NCI-H1694 (cell line): ENCODE measurements around the gene TRPM2.

Experiments
- DNase-seq: peaks from one replicate; lab custom pipeline; 2025; lab: John Stamatoyannopoulos, UW

Gene TRPM2

DNA sequence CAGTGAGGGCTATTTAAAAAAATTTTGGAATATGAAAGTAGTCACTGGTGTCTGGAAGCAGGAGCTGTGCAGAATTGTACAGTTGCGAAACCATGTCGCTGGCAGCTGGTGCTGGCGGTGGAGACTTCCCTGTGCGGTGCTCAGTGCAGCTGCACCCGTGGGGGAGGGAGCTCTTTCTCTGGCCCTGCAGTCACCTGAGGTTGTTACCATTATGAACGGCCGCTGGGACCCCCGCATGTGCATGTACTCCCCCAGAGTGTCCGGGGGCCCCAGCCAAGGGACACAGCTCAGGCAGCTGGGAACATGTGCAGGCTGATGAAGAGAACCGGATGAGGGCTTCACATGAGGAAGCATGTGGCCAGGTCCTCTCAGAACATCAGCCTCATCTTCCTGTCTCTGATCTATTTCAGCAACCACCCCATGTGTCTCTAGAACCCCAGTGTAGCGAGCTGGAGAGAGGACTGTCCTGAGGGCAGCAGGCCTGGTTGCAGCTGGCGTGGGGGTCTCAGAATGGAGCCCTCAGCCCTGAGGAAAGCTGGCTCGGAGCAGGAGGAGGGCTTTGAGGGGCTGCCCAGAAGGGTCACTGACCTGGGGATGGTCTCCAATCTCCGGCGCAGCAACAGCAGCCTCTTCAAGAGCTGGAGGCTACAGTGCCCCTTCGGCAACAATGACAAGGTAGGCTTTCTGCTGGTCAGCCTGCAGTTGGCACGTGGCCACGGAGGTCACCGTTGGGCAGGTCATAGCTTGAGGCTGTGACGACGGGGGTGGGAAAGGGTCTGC is at the start of gene TRPM2:
Gene TRPM2, plus strand, starts transcription at position 431 of the 780 bp plus-strand sequence. Its CDS starts 80 bp downstream, at position 511.
- peak; percentile 24 for DNase-seq

DNA sequence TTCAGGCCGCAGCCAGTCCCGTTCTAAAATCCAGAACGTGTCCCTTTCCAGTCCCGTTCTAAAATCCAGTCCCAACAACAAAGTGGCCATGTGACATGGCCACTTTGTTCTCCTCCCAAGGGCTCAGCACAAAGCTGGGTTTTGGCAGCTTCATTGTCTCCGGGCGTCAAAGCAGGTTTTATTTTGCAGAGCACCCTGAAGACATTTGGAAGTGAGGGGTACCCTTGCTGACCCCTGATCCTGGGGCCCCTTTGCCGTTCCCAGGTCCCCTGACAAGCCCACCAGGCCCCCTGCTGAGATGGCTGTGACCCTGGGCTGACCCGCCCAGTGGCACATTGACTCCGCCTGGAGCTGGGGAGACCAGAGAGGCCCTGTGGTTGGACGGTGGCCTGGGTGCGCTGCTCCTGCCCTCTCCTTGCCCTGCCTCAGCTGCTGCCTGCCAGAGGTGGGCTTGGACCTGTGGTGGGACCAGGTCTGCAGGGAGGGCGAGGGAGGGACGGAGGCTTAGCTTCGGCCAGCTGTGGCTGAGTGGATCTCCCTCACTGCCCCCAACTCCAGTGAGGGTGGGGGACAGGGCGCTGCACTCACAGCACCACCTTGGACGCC is 49.3 kb upstream of the TRPM2 start:
- DNase-seq, result no peak

DNA sequence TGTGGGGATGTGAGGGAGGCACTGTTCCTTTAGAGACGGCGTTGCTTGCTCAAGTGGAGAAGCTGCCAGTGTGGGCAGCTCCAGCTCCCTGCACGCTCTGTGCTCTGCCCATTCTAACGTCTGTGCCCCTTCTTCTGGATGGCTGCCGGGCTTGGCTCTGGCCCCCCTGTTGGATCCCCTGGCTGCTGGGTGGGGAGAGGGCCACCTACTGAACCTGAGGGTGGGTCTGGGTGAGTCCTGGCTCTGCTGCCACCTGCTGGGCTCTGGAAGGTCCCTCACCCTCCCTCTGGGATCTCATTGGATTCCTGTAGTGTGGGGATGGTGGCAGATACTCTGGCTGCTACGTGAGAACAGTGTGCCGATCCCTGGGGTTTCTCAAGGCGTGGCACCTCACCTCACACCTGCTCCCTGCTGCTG is 48.5 kb upstream of the TRPM2 start:
- DNase-seq, result peak; percentile 69

DNA sequence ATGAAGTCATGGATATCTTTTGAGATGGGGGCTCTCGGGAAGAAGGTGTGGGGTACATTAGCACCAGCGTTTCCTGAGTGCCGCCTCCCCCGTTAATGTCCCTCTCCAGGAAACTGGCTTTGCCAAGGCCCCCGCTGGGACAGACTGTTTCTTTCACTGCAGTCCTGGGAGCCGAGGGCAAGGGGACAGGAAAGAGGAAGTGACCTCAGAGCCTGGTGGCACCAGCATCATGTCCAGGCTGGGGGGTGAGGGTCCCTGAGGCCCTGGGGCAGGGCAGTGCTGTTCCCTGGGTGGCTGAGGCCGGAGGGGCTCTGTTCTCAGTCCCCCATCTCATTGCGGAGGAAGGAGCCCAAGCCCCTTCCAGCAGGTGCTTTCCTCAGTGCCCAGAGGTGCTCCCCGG is 47.7 kb upstream of the TRPM2 start:
- DNase-seq, result no peak

DNA sequence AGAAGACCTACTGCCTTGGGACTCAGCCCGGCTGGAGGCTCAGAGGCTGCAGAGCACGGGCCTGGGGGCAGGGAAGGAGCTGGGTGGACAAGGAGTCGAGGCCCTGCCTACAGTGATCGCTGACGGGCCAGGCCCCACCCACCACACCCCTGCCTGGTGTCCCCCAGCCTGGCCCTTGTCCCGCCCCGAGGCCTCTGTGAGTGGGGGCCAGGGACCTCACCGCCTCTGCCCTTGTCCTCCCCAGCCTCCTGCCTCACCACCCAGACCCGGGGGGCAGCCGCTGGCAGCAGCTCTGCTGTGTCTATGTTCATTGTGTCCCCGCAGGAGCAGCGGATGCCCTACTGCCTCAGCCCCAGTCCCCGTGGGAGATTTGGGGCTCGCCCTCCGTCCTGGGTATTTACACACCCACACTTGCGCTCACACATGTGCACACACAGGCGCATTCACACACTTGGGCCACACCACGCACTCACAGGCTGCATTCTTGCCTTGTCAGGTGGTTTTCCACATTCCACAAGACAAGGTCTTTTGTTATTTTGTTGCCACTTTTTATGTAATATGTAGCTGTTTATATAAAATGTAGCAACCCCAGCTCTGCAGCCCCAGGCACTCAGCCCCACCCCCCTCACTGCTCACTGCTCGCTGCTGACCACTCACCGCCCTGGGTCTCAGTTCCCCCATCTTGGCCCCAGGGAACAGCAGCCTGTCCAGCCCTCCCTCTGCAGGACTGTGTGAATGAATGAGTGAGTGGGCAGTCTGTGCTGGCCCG is 46.3 kb upstream of the TRPM2 start:
- DNase-seq, result no peak

DNA sequence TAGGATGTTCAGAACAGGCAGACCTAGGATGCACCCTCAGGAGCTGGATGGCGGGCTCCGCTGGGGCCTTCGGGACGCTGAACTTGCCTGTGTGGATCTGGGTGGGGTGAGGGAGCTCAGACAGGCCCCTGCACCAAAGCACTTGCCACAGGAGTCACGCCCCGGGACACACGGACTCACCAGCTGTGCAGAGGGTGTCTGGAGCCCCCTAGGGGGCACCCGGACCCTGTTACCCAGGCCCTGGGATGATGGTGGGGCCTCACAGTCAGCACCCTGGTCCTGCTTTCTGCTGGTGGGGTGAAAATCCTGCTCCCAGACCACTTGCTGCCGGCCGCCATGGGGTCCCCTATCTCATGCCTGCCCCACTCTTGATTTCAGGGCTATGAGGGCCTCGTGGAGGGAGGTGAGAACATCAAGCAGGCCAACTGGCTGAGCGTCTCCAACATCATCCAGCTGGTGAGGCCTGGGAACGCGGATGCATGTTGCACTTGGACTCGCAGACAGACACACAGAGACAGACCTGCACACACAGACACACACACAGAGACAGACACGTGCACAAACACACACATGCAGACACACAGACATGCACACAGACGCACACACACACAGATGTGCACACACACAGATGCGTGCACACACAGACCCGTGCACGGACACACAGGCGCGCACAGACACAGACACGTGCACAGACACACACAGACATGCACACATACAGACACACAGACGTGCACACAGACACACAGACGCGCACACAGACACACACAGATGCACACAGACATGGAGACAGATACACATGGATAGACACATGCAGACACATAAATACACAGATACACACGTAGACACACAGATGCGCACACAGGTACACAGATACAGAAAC is 42.6 kb upstream of the TRPM2 start:
- DNase-seq, result no peak

DNA sequence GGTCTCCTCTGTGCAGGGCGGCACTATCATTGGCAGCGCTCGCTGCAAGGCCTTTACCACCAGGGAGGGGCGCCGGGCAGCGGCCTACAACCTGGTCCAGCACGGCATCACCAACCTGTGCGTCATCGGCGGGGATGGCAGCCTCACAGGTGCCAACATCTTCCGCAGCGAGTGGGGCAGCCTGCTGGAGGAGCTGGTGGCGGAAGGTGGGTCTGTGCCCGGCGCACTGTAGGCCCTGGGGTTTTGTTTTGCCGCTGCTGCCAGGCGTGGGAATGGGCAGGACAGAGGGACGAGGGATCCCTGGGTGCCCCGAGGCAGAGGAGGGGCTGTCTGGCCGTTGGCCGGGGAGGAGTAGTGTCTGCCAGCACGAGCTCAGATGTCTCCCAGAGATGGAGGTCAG is 41.3 kb upstream of the TRPM2 start:
- no peak for DNase-seq

DNA sequence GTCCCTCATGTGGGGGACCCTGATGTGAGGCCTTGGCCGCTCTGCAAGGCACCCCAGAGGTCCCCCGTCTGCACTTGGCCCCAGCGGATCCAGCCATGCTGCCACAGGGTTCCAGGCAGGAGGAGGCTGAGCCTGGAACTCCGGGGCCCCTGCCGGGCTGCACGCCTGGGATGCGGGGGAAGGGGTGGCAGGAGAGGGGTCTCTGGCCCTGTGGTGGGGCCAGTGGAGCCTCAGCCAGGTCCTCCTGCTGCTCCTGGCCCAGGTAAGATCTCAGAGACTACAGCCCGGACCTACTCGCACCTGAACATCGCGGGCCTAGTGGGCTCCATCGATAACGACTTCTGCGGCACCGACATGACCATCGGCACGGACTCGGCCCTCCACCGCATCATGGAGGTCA is 40.7 kb upstream of the TRPM2 start:
- DNase-seq, result no peak

DNA sequence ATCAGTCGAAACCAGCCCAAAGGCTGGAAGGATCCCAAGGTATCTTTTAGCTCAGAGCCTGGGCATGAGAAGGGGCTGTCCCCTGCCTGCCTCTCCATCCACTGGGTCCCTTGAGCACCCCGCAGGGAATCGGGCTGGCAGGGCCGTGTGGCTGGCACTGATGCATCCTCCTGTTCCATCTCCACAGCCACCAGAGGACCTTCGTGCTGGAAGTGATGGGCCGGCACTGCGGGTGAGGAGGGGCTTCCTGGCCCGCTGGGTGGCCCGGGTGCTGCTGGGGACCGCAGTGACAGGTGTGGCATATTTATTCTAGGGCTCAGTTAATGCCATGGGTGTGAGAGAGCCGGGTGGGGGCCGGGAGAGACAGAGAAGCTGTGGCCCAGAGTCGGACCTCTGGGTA is 40.0 kb upstream of the TRPM2 start:
- DNase-seq, result no peak

DNA sequence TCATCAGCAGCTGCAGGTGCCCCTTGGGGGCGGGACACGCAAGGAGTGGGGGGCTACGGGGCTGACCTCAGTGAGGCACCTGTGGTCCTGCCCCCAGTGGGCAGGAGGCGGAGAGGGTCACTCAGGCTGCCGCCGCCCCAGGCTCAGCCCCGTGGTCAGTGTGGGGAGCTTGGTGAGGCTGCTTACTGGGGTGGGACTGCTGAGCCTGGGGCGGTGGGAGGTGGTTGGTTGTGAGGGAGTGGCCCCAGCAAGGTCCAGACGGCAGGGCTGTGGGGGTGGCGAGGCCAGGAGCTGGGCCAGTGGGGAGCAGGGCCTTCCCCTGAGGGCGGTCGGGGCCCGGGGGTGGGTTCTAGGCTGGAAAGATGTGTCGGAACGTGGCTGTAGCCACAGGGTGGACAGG is 39.3 kb upstream of the TRPM2 start:
- no peak for DNase-seq

DNA sequence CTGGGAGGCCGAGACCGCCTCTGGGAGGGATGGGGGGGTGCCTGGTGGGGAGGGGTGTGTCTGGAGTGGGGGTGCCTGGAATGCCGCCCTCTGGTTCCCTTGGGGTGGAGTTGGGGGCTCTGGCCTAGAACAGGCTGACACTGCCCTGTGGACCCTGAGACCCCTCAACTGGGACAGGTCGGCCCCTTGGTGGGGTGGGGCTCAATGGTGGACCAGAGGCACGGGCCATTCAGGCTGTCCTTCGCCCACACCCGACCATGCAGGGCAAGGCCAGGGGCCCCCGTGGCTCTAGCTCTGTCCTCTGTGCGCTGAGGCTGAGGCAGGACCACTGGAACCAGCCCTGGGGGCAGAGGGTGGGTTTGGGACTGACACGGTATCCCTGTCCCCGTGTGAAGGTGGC is 38.9 kb upstream of the TRPM2 start:
- no peak for DNase-seq

DNA sequence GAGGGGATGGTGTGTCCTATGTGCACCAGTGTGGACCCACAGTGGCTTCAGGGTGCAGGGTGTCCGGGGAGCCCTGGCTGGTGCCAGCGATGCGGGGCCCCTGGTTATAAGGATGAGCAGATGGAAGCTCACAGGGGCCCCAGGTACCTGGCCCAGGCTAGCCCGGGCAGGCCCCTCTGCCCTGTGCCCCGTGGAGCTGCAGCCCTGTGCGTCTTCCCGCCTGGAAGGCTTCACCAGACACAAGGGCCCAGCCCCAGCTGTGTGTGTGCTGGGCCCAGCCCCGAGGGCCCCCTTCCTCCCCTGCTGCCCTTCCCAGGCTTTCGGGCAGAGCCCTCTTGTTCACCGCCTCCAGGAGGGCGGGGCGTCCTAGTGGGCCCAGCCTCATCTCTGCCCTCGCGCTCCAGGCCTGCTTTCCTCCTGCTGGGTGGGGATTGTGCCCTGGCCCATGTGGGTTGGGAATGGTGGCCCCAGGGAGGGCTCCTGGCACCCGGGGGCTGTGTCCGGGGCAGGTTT is 37.7 kb upstream of the TRPM2 start:
- no peak for DNase-seq

DNA sequence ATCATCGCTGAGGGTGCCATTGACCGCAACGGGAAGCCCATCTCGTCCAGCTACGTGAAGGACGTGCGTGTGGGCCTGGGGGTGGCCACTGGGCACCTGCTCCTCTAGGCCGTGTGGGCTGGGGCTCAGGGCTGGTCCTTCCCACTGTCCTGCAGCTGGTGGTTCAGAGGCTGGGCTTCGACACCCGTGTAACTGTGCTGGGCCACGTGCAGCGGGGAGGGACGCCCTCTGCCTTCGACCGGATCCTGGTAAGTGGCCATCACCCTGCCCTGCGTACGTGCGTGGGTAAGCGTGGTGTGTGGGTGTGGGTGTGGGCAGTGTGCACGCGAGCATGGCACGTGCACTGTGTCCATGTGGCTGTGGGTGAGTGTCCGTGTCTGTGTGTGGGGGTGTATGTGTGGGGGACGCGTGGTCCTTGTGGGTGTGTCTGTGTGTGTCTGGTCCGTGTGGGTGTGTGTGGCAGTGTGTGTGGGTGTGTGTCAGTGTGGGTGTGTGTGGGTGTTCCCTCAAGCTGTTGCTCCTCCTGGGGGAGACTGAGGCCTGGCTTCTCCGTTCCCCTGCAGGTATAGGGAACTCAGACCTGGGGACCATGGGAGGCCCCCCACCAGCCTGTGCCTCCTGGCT is 37.0 kb upstream of the TRPM2 start:
- no peak for DNase-seq

DNA sequence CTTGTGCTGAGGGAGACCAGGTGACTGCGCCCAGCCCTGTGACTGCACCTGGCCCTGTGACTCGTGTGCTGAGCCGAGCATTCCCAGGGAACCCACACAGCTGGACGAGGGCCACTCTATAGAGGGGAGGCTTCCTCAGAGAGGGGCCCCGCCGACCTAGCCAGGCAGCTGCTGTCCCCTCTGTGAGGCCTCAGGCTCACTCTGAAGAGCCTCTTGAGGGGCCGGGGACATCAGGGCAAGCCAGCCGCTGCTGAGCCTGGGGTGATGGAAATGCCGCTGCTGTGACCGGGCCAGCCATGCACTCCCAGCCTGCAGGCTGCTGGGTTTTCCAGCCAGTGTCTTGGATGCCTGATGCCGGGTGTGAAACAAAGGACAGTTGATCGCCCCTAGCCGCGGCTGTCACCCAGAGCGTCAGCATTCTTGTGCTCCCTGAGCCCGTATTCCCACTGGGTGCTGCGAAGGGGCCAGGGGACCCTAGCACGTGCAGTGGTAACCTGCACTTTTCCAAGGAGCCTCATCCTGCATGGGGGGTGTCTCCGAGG is 36.1 kb upstream of the TRPM2 start:
- no peak for DNase-seq

DNA sequence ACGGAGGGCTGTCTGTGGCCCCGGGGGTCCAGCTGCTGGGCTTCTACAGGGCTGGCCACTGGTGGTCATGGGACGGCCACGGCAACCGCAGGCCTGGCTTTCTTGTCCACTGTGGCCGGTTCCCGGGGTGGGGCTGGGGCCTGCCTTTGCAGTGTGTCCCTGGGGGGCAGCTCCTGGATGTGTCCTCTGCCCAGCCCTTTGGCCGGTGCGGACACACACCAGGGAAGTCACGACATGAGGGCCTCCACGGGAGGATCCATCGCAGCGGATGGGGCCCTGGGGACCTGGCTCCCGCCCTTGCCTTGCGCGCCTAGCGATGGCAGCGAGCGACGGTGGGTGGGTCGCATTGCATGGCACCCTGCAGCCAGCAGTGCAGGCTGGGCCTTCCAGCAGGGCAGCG is 35.5 kb upstream of the TRPM2 start:
- no peak for DNase-seq

DNA sequence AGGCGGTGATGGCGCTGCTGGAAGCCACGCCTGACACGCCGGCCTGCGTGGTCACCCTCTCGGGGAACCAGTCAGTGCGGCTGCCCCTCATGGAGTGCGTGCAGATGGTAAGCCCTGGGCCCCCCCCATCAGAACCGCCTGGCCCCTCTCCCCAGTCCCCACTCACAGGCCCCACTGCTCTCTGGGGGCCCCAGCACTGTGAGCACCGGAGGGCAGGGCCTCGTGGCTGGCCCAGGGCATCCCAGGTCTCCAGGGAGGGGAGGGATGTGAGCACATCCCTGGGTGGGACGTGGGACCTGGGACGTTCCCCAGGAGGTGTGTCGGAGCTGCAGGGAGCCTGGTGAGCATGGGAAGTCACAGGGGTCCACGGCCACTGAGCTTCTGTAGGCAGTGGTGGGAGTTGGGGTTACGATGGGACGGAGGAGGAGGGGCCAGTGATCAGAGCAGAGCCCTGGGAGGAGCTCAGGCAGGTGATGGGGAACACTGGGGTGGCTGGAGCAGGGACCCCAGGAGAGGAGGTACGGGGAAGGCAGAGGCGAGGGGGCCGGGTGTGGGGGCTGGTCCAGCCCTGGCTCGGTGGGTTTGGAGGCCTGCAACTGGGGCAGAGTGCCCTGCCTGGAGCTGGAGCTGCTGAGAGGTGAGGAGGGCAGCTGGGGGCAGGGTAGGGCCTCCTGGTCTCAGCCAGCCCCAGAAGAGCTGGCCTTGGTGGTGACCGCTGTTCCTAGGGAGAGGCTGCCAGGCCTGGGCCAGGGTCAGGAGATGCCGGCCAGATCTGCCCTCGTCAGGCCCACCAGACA is 34.7 kb upstream of the TRPM2 start:
- no peak for DNase-seq

DNA sequence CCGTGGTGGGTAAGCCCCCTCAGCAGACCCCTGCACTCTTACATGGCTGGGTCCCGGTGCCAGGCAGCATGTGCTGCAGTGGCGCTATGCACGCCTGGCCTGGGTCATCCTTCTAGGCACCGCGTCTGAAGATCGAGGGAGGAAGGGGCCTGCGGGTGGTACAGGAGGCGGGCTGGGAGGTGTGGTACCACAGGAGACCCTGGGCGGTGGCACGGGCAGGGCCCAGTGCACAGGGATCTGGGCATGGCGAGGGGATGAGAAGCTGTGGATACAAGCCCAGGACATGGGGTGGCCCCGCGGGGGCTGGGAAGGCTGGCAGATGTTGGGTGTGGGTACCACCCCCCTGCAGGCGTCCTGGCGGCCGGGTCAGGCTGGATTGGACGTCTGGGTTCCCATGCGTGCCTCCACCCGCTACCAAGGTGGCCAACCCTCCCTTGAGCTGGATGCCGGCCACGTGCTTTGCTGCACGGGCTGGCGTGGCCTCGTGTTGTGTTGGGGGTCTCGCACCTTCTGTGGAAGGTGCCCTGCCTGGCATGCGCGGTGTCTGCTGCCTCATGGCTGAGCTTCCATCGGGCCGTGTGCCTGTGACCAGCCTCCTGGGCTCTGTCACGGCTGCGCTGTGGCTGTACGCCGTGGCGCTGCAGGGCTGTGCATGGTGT is 33.9 kb upstream of the TRPM2 start:
- no peak for DNase-seq

DNA sequence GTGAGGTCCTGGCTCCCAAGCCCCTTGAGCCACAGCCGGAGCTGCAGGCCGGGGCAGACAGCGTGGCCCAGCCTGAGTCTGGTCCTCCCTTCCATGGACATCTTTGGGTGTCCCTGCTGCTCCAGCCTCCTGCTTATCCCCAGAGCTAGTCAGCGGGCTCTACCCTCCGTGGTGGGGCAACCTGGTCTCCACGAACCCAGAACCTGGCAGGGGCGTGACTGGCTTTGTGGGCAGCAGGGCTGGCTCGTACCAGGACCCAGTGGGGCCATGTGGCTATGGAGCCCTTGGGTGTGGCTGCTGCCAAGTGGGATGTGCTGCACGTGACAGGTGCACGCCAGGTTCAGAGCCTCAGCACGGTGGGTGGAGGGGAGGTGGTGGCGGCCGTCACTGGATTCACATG is 32.6 kb upstream of the TRPM2 start:
- no peak for DNase-seq

DNA sequence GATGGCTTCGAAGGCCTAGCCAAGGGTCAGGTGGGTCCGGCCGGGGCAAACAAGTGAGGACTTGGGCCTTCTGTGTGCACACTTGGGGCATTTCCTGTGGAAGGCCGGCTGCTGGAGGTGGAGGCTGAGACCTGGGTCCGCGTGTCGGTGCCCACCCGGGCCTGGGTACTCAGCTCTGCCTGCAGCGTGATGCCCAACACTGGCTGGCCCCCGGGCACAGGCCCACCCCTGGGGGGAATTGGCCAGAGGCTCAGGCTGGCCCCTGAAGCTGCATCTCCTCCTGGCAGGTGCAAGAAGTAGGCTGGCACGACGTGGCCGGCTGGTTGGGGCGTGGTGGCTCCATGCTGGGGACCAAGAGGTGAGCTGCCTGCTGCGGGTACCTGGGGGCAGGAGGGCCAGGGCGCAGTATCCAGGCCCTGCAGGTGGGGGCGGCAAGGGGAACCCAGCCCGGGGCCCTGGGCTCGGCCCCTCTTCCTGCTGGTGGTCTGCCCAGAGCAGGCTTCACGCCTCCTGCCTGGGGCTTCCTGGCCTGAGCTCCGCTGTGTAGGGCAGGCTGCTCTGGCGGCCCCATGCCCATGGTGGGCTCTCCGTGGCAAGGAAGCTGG is 31.5 kb upstream of the TRPM2 start:
- DNase-seq, result no peak
